OCI-LY3 (cell line): ENCODE data around the gene ALDH1A1.

ENCODE experiments used
- CTCF ChIP-seq: fragments of 200-600, 300-600 bp; sonication (generic); IDR thresholded peaks from 2 replicates; pipeline ENCODE4 v1.5.1; 2014; ENCODE audit warnings: antibody characterized with exemption, low read length, low read depth
- EZH2phosphoT487 ChIP-seq: fragments of 200-600 bp; shearing (Covaris generic); IDR thresholded peaks from 2 replicates; pipeline ENCODE4 v1.6.1; 2018; ENCODE audit warnings: antibody characterized with exemption, mixed run types, low read depth

- TF ChIP-seq CTCF (no peak), EZH2phosphoT487 (no peak)
Measured at GRCh38 chr9:72858089-72858912, 94.6 kb downstream of the ALDH1A1 start.
